Kidney (tissue), 14 donors: Measurements from ENCODE around the gene STXBP3. TPM values are rescaled to one million over a fixed set of nuclear protein-coding genes. Genes with fewer than 3 reads are reported as not detected.

ENCODE experiments used
- DNase-seq, 5 donors: peaks; one replicate each; pipeline ENCODE4 v3.0.0-alpha.2; 2013 to 2020
- FAIRE-seq: peaks from 2 replicates; lab custom pipeline; 2012; peaks lifted over from hg19 to GRCh38; lab: Jason Lieb, UNC
- H3K27ac ChIP-seq, 2 donors: one replicate each; pipeline ENCODE4 v1.7.0; 2013; ENCODE audit warnings: low read depth in 2 of 2, low read length in 2 of 2, inconsistent platforms in 1 of 2
- H3K27me3 ChIP-seq: one replicate; pipeline ENCODE4 v1.7.1; 2013; ENCODE audit warnings: low read length, inconsistent platforms; ENCODE audit not compliant: control insufficient read depth, insufficient read depth
- H3K36me3 ChIP-seq, 3 donors: one replicate each; pipeline versions ENCODE4 v1.7.0 to v1.7.1; 2013; ENCODE audit warnings: low read length in 3 of 3, control low read depth in 1 of 3, inconsistent platforms in 1 of 3; ENCODE audit not compliant: insufficient read depth in 3 of 3, control insufficient read depth in 2 of 3
- H3K4me1 ChIP-seq, 3 donors: one replicate each; pipeline versions ENCODE4 v1.7.0 to v1.7.1; 2013; ENCODE audit warnings: low read length in 3 of 3, inconsistent platforms in 1 of 3, low read depth in 1 of 3; ENCODE audit not compliant: control insufficient read depth in 2 of 3, insufficient read depth in 2 of 3
- H3K4me3 ChIP-seq, 3 donors: one replicate each; pipeline versions ENCODE4 v1.7.0 to v1.8.1; 2013; ENCODE audit warnings: low read length in 3 of 3, control low read depth in 1 of 3, inconsistent platforms in 1 of 3
- H3K9ac ChIP-seq, 3 donors: one replicate each; pipeline versions ENCODE4 v1.7.0 to v1.7.1; 2013; ENCODE audit warnings: low read length in 3 of 3, control low read depth in 1 of 3, inconsistent platforms in 1 of 3
- H3K9me3 ChIP-seq, 3 donors: one replicate each; pipeline versions ENCODE4 v1.7.0 to v1.7.1; 2013; ENCODE audit warnings: low read length in 3 of 3, control low read depth in 1 of 3, inconsistent platforms in 1 of 3; ENCODE audit not compliant: control insufficient read depth in 2 of 3, insufficient read depth in 1 of 3
- CTCF ChIP-seq: IDR thresholded peaks from 3 replicates; pipeline ENCODE4 v1.5.1; 2012; ENCODE audit warnings: mild to moderate bottlenecking, moderate library complexity, borderline replicate concordance; ENCODE audit not compliant: insufficient read depth; ENCODE audit errors: extremely low read depth
- intact Hi-C: fragments of 100-400 bp; cut with DNase I; formaldehyde crosslinking; loops from one replicate; pipeline ENCODE4 v1.11.1; 2022
- polyA plus RNA-seq: library from polyadenylated mRNA; stranded (reverse); fragments of 350-450 nt; fragmentation: Illumina TruSeq; extraction: RNeasy Lipid Tissue Mini Kit (QIAGEN cat#74804); gene quantifications from one replicate; pipeline ENCODE4 v1.2.3, GENCODE V29; 2014; ENCODE audit warnings: low read depth, low replicate concordance; ENCODE audit not compliant: insufficient read depth
- total RNA-seq: library from RNA; stranded (reverse); fragmentation: NEBNext Ultra II Directional; extraction: Animal tissue kit (Norgen Biotek cat#: 25700); gene quantifications from one replicate; pipeline ENCODE4 v1.2.1, GENCODE V29; 2021
- donor health status: control.
- donor health status: control.
- donor health status: control.
- donor health status: control.
- donor health status: control.
- donor health status: DM: yes; HTN: yes; CAD: no.
- donor health status: Normal renal cell carcinoma (clear cell type).

Gene STXBP3
- total and polyA plus RNA-seq, 2 donors from 2014 or later: 26.0 to 61.4 TPM

DNA sequence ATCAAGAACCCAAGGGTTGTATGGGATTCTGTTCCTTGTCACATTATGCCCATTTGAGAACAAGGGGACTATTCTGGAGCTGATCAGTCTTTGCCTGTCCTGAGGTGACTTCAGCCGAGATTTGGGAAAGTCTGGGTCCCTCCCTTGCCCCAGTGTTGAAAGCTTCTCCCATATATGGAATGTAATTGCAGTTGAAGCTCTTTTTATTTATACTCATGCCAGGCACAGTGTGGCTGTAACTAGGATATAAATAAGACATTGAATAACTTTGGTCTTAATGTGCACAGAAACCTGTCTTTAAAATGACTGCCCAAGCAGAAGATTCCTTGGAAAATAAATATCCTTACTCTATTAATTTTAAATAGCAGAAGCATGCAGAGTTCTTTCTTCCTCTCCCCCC is 95.2 kb downstream of the STXBP3 start:
- no peak for DNase-seq
- H3K9ac ChIP-seq: no peak overlapping the region
- FAIRE-seq: no peak
- no peak for TF ChIP-seq CTCF
- H3K27ac ChIP-seq: no peak overlapping the region
- no peaks in the 10 kb centered on the region for H3K9me3 ChIP-seq
- no peaks in the 10 kb centered on the region for H3K36me3 ChIP-seq
- intact Hi-C loops: no loop called here
- H3K27me3 ChIP-seq: no peaks in the 10 kb centered on the region
- H3K4me3 ChIP-seq: no peak overlapping the region
- no peaks in the 10 kb centered on the region for H3K4me1 ChIP-seq

- TF ChIP-seq CTCF: no peak
- Histone ChIP-seq H3K9ac (no peak overlapping the region), H3K27me3 (no peaks in the 10 kb centered on the region), H3K36me3 (no peaks in the 10 kb centered on the region), H3K9me3 (no peaks in the 10 kb centered on the region), H3K27ac (no peak overlapping the region), H3K4me1 (no peaks in the 10 kb centered on the region), H3K4me3 (no peak overlapping the region)
- FAIRE-seq (no peak), DNase-seq (no peak)
- intact Hi-C loops: no loop called here
Measured at GRCh38 chr1:108842525-108843181, 96.2 kb downstream of the STXBP3 start.

- Histone ChIP-seq H3K9me3 (no peaks in the 10 kb centered on the region), H3K27ac (no peak overlapping the region), H3K9ac (no peak overlapping the region), H3K36me3 (no peaks in the 10 kb centered on the region), H3K4me3 (no peak overlapping the region), H3K4me1 (no peaks in the 10 kb centered on the region), H3K27me3 (no peaks in the 10 kb centered on the region)
- FAIRE-seq: no peak
- intact Hi-C loops: no loop called here
- TF ChIP-seq CTCF: no peak
- DNase-seq: no peak
Measured at GRCh38 chr1:108843390-108844137, 97.1 kb downstream of the STXBP3 start.
